ENCODE results near the gene MYO3B. TPM values are rescaled to one million over a fixed set of nuclear protein-coding genes. Genes with fewer than 3 reads are reported as not detected.
"Not testable (repeated sequence)": the region's sequence is repeated elsewhere in the genome, so short reads cannot be mapped to it uniquely, and the experiment has no call there.

Gene MYO3B
- polyA plus RNA-seq, 3 donors from 2014 or later = not detected

DNA sequence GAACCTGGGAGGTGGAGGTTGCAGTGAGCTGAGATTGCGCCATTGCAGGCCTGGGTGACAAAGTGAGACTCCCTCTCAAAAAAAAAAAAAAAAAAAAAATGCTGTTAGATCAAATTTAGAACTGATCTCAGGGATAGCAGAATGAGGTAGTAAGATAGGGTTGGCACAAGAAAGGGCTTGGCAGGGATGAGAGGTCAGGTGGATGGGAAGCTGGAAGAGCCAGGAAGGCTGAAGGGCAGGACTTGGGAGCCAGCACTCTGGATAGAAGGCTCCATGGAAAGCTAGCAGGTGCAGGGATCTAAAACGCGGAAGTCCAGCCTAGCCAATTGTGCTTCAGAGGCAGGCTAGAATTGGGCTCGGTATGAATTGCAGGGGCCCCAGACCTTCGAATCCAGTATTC lies 286.3 kb downstream of the MYO3B start:
- Mint-ChIP-seq H3K36me3 (no peaks in the 10 kb centered on the region), H3K9me3 (peaks cover 0 to 1% (median 0%) of the 10 kb centered on the region in 6 donors), H3K4me3 (no peak overlapping the region), H3K27ac (no peak overlapping the region), H3K4me1 (no peaks in the 10 kb centered on the region), H3K27me3 (ENCODE audit: low read depth in 3 of 3) (peaks cover 0 to 4% (median 2%) of the 10 kb centered on the region in 3 donors)
- DNase-seq = no peak

DNA sequence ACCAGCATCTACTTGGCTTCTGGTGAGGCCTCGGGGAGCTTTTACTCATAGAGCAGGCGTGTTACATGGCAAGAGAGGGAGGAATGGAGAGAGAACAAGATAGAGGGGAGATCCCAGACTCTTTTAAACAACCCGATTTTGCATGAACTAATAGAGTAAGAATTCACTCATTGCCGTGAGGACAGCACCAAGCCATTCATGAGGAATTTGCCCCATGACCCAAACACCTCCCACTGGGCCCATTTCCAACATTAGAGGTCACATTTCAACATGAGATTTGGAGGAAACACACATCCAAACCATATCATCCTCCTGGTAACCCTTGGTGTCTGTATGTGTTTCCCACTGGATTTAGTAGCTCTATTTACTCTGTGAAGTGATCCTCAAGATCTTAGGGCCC lies 287.3 kb downstream of the MYO3B start:
- Mint-ChIP-seq H3K9me3 (peaks cover 0 to 1% (median 0%) of the 10 kb centered on the region in 6 donors), H3K4me1 (no peaks in the 10 kb centered on the region), H3K36me3 (no peaks in the 10 kb centered on the region), H3K4me3 (no peak overlapping the region), H3K27me3 (ENCODE audit: low read depth in 3 of 3) (peaks cover 0 to 4% (median 2%) of the 10 kb centered on the region in 3 donors), H3K27ac (no peak overlapping the region)
- no peak for DNase-seq

DNA sequence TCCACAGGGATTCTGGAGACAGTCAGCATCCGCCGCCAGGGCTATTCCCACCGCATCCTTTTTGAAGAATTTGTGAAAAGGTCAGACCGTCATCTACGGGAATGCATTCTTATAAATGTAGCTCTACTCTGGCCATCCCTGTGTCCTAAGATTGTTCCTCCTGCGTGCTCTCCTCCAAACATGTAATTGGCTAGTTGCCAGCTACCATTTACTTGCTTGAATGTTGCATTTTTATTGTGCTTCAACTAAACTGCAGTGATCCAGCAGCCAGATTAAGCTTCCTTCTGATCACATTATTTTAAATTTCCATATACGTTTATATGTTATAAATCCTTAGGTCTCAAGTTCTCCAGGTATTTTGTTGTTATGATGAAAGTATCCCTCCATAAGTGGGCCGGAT lies 288.7 kb downstream of the MYO3B start:
- Mint-ChIP-seq H3K27ac (no peak overlapping the region), H3K27me3 (ENCODE audit: low read depth in 3 of 3) (peaks cover 0 to 4% (median 2%) of the 10 kb centered on the region in 3 donors), H3K9me3 (peaks cover 0 to 1% (median 0%) of the 10 kb centered on the region in 6 donors), H3K4me3 (no peak overlapping the region), H3K36me3 (no peaks in the 10 kb centered on the region), H3K4me1 (no peaks in the 10 kb centered on the region)
- no peak for DNase-seq

DNA sequence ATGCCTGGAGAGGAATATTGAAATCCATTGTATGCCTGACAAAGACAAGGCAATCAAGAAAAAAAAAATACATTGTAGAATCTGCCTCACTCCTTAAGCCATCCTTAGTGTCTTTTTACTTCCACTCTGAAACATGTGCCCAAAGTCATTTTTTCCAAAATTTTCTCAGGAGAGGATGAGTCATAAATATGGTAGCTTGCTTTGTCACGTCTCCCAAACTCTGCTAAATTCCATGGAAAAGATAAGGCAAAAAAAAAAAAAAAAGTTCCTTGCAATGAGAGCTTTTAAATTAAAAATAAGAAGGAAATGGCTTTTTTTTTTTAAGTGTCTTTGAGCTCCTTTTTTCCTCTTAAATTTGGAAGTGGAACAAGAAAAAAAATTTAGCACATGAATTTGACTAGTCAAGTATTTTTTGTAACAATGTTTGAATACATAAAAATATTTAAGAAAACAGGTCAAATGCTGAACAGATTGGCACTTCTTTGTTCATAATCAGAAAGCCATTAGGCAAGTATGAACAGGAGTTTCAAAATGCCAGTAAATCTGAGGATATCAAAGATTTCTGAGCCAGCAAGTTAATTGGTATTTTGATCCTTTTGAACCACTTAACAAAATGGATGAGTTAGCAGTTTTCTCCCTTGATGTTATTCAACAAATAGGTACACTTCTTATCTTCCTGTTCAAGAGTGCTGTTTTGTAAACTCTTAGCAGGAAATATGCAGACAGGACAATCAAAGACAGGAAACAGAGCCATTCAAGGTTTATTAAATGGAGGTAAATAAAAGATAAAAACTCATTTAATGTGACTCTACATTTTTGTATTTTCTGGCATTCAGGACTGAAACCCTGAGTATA lies 289.8 kb downstream of the MYO3B start:
- Mint-ChIP-seq H3K9me3 (no peaks in the 10 kb centered on the region), H3K4me3 (no peak overlapping the region), H3K27ac (no peak overlapping the region), H3K4me1 (no peaks in the 10 kb centered on the region), H3K27me3 (ENCODE audit: low read depth in 3 of 3) (peaks cover 0 to 4% (median 2%) of the 10 kb centered on the region in 3 donors), H3K36me3 (no peaks in the 10 kb centered on the region)
- no peak for DNase-seq

DNA sequence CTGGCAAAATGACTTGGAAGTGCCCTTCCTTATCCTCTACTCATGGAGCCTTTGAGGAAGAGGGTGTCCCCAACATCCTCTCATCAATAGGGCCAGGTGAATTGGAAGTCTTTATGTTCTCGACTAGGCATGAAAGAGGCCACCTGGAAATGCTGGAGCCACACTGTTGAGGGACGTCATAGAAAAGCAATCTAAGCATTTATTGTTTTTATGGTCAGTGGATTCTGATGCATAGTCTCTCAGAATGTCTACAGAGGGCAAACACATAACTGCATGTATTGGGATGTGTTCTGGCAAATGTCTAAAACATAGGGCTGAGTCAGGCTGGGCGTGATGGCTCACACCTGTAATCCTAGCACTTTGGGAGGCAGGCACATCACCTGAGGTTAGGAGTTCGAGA lies 290.6 kb downstream of the MYO3B start:
- H3K27me3 Mint-ChIP-seq (ENCODE audit: low read depth in 3 of 3) = peaks cover 0 to 4% (median 2%) of the 10 kb centered on the region in 3 donors
- no peaks in the 10 kb centered on the region for H3K4me1 Mint-ChIP-seq
- no peaks in the 10 kb centered on the region for H3K36me3 Mint-ChIP-seq
- no peak overlapping the region for H3K4me3 Mint-ChIP-seq
- no peaks in the 10 kb centered on the region for H3K9me3 Mint-ChIP-seq
- DNase-seq = no peak
- no peak overlapping the region for H3K27ac Mint-ChIP-seq

DNA sequence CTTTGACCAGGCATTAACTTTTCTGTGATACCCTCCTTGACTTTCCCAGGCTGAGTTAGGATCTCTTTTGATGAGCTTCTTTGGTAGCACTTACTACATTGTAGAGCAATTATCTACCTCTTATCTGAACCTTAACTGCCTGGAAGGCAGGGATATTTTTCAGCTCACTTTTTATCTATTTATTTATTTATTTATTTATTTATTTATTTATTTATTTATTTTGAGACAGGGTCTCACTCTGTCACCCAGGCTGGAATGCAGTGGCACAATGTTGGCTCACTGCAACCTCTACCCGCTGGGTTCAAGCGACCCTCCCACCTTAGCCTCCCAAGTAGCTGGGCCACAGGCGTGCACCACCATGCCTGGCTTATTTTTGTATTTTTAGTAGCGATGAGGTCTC lies 294.6 kb downstream of the MYO3B start:
- not testable (repeated sequence) for H3K9me3 Mint-ChIP-seq; DNase-seq; H3K36me3 Mint-ChIP-seq; H3K4me1 Mint-ChIP-seq; H3K4me3 Mint-ChIP-seq; H3K27ac Mint-ChIP-seq; H3K27me3 Mint-ChIP-seq (ENCODE audit: low read depth in 3 of 3)

DNA sequence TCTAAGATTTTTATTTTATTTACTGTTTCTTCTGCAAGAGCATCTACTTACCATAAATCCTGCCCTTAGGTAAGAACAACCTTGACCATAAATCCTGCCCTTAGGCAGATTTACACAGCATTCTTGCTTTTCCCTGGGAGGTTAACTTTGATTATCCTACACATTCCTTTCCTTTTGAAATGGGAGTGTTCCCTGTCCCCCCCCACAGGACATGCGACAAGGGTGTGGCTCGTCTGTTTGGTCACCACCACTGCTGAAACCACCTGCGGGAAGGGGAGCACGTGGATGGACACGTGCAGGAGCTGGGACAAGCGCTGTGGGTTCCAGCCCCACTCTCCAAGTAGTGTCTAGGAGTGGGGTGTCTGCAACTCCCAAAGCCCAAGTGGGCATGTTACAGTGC lies 297.9 kb downstream of the MYO3B start:
- no peak overlapping the region for H3K27ac Mint-ChIP-seq
- H3K4me1 Mint-ChIP-seq = no peaks in the 10 kb centered on the region
- peaks cover 0 to 3% (median 0%) of the 10 kb centered on the region in 6 donors for H3K9me3 Mint-ChIP-seq
- H3K27me3 Mint-ChIP-seq (ENCODE audit: low read depth in 3 of 3) = peaks cover 0 to 6% (median 0%) of the 10 kb centered on the region in 3 donors
- H3K4me3 Mint-ChIP-seq = no peak overlapping the region
- no peaks in the 10 kb centered on the region for H3K36me3 Mint-ChIP-seq
- DNase-seq = no peak

DNA sequence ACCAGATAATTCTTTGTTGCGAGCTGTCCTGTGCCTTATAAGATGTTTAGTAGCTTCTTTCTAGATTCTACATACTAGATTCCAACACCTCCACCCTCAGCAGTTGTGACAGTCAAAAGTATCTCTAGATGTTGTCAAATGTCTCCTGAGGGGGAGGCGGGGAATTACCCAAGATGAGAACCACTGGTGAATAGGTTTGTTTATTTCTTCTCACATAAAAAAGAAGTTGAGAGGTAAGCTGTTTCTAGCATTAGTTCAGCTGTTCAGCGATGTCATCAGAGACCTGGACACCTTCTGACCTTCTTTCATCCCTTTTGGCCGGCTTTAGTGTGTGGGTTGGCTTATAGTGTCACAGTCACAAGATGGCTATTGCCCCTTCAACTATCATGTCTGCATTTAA lies 299.7 kb downstream of the MYO3B start:
- peaks cover 0 to 8% (median 3%) of the 10 kb centered on the region in 3 donors for H3K27me3 Mint-ChIP-seq (ENCODE audit: low read depth in 3 of 3)
- H3K4me1 Mint-ChIP-seq = no peaks in the 10 kb centered on the region
- no peak for DNase-seq
- H3K27ac Mint-ChIP-seq = no peak overlapping the region
- peaks cover 0 to 3% (median 0%) of the 10 kb centered on the region in 6 donors for H3K9me3 Mint-ChIP-seq
- H3K36me3 Mint-ChIP-seq = no peaks in the 10 kb centered on the region
- H3K4me3 Mint-ChIP-seq = no peak overlapping the region

DNA sequence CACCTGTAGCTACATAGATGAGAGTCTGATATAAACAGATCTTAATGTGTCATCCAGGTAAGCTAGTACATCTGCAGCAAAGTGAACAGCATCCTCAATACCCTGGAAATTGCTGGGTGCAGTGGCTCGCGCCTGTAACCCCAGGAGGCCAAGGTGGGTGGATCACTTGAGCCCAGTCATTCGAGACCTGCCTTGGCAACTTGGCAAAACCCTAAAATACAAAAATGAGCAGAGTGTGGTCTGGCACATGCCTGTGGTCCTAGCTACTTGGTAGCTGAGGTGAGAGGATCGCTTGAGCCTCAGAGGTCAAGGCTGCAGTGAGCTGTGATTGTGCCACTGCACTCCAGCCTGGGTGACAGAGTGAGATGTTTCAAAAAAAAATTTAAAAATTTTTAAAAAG lies 303.3 kb downstream of the MYO3B start:
- Mint-ChIP-seq H3K27ac (no peak overlapping the region), H3K4me1 (no peaks in the 10 kb centered on the region), H3K4me3 (no peak overlapping the region), H3K9me3 (peaks cover 0 to 3% (median 0%) of the 10 kb centered on the region in 6 donors), H3K36me3 (no peaks in the 10 kb centered on the region), H3K27me3 (ENCODE audit: low read depth in 3 of 3) (peaks cover 3 to 6% (median 3%) of the 10 kb centered on the region in 3 donors)
- no peak for DNase-seq

DNA sequence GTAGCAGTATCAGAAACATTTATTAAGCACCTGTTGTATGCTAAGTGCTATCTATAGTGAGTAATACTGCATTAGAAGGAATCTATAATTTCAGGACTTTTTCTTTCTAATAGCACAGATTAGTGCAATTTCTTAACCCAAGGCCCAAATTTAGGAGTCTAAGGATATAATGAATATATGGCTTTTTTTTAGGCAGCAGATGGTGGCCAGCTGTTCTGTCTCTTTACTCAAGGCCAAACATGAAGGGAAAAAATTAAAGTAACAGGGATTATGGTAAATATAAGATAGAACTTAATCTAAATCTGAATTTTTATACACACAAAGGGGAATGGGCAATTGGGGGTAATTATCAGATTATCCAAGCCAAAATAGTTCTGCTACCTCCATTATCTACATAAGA lies 306.6 kb downstream of the MYO3B start:
- no peak for DNase-seq

DNA sequence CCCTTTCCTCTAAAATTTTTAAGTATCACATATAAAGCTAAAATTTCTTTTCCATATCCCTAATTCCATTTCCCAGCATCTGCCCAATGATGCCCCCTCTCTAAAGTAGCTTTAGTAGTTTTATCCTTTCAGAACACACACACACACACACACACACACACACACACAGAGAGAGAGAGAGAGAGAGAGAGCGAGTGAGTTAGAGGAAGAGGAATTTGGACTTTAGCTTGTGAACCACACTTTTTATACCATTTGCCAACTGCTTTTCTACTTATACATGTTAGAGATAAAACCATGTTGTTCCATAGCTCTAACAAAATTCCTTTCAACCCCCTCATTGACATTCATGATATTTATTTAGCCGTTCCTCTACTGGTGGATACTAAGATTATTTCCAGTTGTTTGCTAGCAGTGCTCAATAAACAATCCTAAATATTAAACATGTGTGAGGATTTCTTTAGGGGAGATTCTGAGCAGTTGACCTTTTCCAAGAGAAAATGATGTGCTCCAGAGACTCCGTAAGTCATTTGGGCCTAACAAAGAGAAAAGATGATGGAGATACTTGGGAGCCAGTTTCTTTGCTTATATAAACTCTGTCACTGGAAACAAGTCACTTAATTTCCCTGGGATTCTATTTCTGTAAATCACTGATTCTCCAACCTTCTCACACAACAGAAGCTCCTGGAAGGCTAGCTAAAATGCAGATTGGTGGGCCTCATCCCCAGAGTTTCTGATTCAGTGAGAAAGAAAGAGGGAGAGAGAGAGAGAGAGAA lies 307.5 kb downstream of the MYO3B start:
- no peak overlapping the region for H3K27ac Mint-ChIP-seq
- H3K4me1 Mint-ChIP-seq = no peaks in the 10 kb centered on the region
- H3K4me3 Mint-ChIP-seq = no peak overlapping the region
- H3K36me3 Mint-ChIP-seq = no peaks in the 10 kb centered on the region
- H3K9me3 Mint-ChIP-seq = peaks cover 0 to 3% (median 0%) of the 10 kb centered on the region in 6 donors
- DNase-seq = no peak
- H3K27me3 Mint-ChIP-seq (ENCODE audit: low read depth in 3 of 3) = peaks cover 2 to 5% (median 3%) of the 10 kb centered on the region in 3 donors

More for the DNA sequence above, 306.6 kb downstream of the MYO3B start:
- H3K27ac Mint-ChIP-seq = no peak overlapping the region
- peaks cover 0 to 3% (median 0%) of the 10 kb centered on the region in 6 donors for H3K9me3 Mint-ChIP-seq
- no peak overlapping the region for H3K4me3 Mint-ChIP-seq
- H3K4me1 Mint-ChIP-seq = no peaks in the 10 kb centered on the region
- no peaks in the 10 kb centered on the region for H3K36me3 Mint-ChIP-seq
- H3K27me3 Mint-ChIP-seq (ENCODE audit: low read depth in 3 of 3) = peaks cover 2 to 5% (median 3%) of the 10 kb centered on the region in 3 donors

DNA sequence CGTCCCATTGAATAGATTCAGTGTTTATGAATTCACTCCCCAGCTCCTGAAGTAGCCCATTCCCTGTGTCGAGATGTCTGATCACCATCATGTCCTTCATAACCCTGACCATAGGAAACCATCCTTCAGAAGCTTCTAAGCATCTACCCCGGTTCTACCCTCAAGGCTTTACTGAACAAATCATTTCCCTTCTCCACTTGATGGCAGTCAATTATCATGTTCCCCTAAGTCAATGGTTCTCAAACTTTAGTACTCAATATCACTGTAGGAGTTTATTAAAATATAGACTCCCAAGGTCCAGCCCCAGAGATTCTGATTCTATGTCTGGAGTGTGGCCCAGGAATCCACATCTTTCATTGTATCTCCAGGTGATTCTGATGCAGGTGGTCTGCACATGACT lies 308.8 kb downstream of the MYO3B start:
- H3K27me3 Mint-ChIP-seq (ENCODE audit: low read depth in 3 of 3) = peaks cover under 1 to 5% (median 3%) of the 10 kb centered on the region in 3 donors

DNA sequence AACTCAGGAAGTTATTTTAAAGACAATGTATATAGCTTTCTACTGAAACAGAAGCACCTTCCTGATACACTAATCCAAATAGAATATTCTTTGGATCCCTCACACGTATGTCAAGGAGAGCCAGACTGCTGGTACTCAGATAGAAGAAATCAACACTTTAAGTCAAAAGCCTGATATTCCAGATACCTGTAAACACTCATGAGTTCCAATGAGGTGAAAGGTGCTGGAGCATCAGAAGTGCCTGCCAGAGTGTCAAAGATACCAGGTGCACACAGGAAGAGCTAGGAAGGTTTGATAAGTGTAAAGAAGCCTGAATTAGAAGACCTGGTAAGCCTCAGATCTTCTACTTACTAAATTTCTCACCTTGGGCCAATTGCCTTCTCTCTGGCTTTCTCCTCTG lies 310.9 kb downstream of the MYO3B start:
- Mint-ChIP-seq H3K36me3 (no peaks in the 10 kb centered on the region), H3K4me1 (no peaks in the 10 kb centered on the region), H3K27me3 (ENCODE audit: low read depth in 3 of 3) (peaks cover 0 to 2% (median under 1%) of the 10 kb centered on the region in 3 donors), H3K9me3 (peaks cover 0 to 3% (median 0%) of the 10 kb centered on the region in 6 donors), H3K4me3 (no peak overlapping the region), H3K27ac (no peak overlapping the region)
- no peak for DNase-seq

More for the DNA sequence above, 308.8 kb downstream of the MYO3B start:
- H3K27ac Mint-ChIP-seq = no peak overlapping the region
- no peaks in the 10 kb centered on the region for H3K4me1 Mint-ChIP-seq
- peaks cover 0 to 3% (median 0%) of the 10 kb centered on the region in 6 donors for H3K9me3 Mint-ChIP-seq
- no peak overlapping the region for H3K4me3 Mint-ChIP-seq
- no peaks in the 10 kb centered on the region for H3K36me3 Mint-ChIP-seq
- no peak for DNase-seq

DNA sequence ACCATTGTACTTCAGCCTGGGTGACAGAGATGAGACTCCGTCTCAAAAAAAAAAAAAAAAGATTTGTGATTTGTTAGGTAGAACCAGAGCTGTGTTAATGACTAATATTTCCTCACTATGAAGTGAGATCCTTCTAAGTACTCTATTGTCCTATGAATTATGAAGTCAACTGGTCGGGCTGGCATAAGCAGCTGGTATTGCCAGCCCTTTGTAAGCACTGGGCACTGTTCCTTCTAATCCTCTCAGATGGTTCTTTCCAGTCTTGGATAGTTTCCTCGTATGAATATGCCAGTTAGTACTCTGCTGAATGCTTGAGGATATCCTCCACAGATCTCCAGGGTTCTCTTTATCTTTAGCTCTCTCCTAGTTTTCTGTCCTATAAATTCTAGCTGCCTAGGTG lies 314.1 kb downstream of the MYO3B start:
- Mint-ChIP-seq H3K36me3 (no peaks in the 10 kb centered on the region), H3K9me3 (no peaks in the 10 kb centered on the region), H3K27me3 (ENCODE audit: low read depth in 3 of 3) (peaks cover 0 to 8% (median 5%) of the 10 kb centered on the region in 3 donors), H3K4me1 (no peaks in the 10 kb centered on the region), H3K4me3 (no peak overlapping the region), H3K27ac (no peak overlapping the region)
- no peak for DNase-seq

Data from immature natural killer cell (primary cell).